Measurements from ENCODE around the gene RNPS1. TPM values are rescaled to one million over a fixed set of nuclear protein-coding genes. Genes with fewer than 3 reads are reported as not detected.

Gene RNPS1
- total and polyA plus RNA-seq, 2 experiments from 2014 or later: 315 to 384 TPM

DNA sequence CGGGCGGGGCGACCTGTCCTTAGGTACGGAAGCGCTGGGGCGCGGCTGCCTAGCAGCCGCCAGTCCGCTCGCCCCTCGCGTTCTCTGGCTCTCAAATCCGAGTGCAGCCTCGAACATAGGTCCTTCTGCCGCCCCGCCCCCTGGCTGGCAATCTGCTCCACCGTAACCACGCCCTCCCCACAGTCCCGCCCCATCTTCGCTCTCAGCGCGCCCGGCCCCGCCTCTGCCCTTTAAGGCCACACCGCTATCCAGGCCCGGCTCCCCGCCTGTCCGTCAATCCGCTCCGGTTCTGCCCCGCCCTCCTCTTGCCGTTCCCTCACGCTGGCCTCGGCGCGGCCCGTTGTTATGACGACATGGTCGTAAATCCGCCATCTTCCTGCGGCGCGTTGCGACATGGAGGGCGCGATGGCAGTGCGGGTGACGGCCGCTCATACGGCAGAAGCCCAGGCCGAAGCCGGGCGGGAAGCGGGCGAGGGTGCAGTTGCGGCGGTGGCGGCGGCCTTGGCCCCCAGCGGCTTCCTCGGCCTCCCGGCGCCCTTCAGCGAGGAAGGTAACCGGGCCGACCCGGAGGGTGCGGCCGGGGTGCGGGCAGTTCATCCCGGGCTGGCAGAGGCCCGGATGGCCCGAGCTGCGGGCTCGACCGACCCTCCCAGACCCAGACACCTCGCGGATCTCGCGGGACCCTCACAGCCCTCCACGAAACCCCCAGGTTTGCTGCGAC is 44.5 kb downstream of the RNPS1 start, which contains the start of gene E4F1:
Gene E4F1, plus strand, starts transcription at position 371 of the 721 bp plus-strand sequence. Its CDS starts 23 bp downstream, at position 394.
- Mint-ChIP-seq H3K27me3 (ENCODE audit: insufficient read depth, low read depth, poor library complexity) (peaks cover 13% of the 10 kb centered on the region), H3K9me3 (no peaks in the 10 kb centered on the region), H3K4me1 (no peaks in the 10 kb centered on the region; the same call in 2 of the 3 replicates), H3K4me3 (peak within 1 kb of the TSS; percentile 78), H3K27ac (peak within 1 kb of the TSS; percentile 18; the same call in 1 of the 2 replicates), H3K36me3 (ENCODE audit: low read depth) (no peaks in the 10 kb centered on the region)
- DNase-seq (ENCODE audit: low spot score): peak; percentile 100
- peak; percentile 89 for ATAC-seq
- Histone ChIP-seq H3K4me3 (peak within 1 kb of the TSS; percentile 98), H3F3A (replicated peaks; ENCODE audit: low read depth) (peaks cover 5% of the 10 kb centered on the region; the same call in 1 of the 2 replicates), H3K36me3 (ENCODE audit: insufficient read depth) (no peaks in the 10 kb centered on the region), H3K4me2 (peak within 1 kb of the TSS; percentile 94), H3K79me2 (replicated peaks; ENCODE audit: insufficient read depth) (peaks cover 44% of the 10 kb centered on the region), H3K4me1 (ENCODE audit: insufficient read depth) (no peaks in the 10 kb centered on the region; the same call in 1 of the 2 replicates), H3K9me2 (ENCODE audit: insufficient read depth) (no peaks in the 10 kb centered on the region), H3K27me3 (ENCODE audit: insufficient read depth) (no peaks in the 10 kb centered on the region), H3K27ac (ENCODE audit: low read depth) (peak within 1 kb of the TSS; percentile 81; the same call in 1 of the 2 replicates), H2AFZ (peak within 1 kb of the TSS; percentile 85), H4K20me1 (replicated peaks; ENCODE audit: insufficient read depth) (peaks cover 5% of the 10 kb centered on the region)
- TF ChIP-seq POLR2AphosphoS5 (IDR thresholded peaks at IDR 0.05; ENCODE audit: low read depth): peak; percentile 96
- no peak for TF ChIP-seq EZH2 (IDR thresholded peaks at IDR 0.05; ENCODE audit: low read depth, unreplicated experiment)
- no peak for TF ChIP-seq EZH2phosphoT487 (IDR thresholded peaks at IDR 0.05; ENCODE audit: unreplicated experiment)
- TF ChIP-seq CREB1 (CRISPR knock-in tag; IDR thresholded peaks at IDR 0.05; ENCODE audit: low read depth): peak; percentile 93
- TF ChIP-seq, protein P1, sequence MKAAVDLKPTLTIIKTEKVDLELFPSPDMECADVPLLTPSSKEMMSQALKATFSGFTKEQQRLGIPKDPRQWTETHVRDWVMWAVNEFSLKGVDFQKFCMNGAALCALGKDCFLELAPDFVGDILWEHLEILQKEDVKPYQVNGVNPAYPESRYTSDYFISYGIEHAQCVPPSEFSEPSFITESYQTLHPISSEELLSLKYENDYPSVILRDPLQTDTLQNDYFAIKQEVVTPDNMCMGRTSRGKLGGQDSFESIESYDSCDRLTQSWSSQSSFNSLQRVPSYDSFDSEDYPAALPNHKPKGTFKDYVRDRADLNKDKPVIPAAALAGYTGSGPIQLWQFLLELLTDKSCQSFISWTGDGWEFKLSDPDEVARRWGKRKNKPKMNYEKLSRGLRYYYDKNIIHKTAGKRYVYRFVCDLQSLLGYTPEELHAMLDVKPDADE (IDR thresholded peaks at IDR 0.05): peak; percentile 72; the same call in 1 of the 2 replicates
- TF ChIP-seq ZNF114 (CRISPR knock-in tag; IDR thresholded peaks at IDR 0.05): no peak
- TF ChIP-seq ZNF331 (CRISPR knock-in tag; IDR thresholded peaks at IDR 0.05; ENCODE audit: low read depth): no peak
- TF ChIP-seq, protein P2, sequence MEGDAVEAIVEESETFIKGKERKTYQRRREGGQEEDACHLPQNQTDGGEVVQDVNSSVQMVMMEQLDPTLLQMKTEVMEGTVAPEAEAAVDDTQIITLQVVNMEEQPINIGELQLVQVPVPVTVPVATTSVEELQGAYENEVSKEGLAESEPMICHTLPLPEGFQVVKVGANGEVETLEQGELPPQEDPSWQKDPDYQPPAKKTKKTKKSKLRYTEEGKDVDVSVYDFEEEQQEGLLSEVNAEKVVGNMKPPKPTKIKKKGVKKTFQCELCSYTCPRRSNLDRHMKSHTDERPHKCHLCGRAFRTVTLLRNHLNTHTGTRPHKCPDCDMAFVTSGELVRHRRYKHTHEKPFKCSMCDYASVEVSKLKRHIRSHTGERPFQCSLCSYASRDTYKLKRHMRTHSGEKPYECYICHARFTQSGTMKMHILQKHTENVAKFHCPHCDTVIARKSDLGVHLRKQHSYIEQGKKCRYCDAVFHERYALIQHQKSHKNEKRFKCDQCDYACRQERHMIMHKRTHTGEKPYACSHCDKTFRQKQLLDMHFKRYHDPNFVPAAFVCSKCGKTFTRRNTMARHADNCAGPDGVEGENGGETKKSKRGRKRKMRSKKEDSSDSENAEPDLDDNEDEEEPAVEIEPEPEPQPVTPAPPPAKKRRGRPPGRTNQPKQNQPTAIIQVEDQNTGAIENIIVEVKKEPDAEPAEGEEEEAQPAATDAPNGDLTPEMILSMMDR (conservative IDR thresholded peaks at IDR 0.05; ENCODE audit: low read depth in 2 of 2): no peak
- TF ChIP-seq, protein P3, sequence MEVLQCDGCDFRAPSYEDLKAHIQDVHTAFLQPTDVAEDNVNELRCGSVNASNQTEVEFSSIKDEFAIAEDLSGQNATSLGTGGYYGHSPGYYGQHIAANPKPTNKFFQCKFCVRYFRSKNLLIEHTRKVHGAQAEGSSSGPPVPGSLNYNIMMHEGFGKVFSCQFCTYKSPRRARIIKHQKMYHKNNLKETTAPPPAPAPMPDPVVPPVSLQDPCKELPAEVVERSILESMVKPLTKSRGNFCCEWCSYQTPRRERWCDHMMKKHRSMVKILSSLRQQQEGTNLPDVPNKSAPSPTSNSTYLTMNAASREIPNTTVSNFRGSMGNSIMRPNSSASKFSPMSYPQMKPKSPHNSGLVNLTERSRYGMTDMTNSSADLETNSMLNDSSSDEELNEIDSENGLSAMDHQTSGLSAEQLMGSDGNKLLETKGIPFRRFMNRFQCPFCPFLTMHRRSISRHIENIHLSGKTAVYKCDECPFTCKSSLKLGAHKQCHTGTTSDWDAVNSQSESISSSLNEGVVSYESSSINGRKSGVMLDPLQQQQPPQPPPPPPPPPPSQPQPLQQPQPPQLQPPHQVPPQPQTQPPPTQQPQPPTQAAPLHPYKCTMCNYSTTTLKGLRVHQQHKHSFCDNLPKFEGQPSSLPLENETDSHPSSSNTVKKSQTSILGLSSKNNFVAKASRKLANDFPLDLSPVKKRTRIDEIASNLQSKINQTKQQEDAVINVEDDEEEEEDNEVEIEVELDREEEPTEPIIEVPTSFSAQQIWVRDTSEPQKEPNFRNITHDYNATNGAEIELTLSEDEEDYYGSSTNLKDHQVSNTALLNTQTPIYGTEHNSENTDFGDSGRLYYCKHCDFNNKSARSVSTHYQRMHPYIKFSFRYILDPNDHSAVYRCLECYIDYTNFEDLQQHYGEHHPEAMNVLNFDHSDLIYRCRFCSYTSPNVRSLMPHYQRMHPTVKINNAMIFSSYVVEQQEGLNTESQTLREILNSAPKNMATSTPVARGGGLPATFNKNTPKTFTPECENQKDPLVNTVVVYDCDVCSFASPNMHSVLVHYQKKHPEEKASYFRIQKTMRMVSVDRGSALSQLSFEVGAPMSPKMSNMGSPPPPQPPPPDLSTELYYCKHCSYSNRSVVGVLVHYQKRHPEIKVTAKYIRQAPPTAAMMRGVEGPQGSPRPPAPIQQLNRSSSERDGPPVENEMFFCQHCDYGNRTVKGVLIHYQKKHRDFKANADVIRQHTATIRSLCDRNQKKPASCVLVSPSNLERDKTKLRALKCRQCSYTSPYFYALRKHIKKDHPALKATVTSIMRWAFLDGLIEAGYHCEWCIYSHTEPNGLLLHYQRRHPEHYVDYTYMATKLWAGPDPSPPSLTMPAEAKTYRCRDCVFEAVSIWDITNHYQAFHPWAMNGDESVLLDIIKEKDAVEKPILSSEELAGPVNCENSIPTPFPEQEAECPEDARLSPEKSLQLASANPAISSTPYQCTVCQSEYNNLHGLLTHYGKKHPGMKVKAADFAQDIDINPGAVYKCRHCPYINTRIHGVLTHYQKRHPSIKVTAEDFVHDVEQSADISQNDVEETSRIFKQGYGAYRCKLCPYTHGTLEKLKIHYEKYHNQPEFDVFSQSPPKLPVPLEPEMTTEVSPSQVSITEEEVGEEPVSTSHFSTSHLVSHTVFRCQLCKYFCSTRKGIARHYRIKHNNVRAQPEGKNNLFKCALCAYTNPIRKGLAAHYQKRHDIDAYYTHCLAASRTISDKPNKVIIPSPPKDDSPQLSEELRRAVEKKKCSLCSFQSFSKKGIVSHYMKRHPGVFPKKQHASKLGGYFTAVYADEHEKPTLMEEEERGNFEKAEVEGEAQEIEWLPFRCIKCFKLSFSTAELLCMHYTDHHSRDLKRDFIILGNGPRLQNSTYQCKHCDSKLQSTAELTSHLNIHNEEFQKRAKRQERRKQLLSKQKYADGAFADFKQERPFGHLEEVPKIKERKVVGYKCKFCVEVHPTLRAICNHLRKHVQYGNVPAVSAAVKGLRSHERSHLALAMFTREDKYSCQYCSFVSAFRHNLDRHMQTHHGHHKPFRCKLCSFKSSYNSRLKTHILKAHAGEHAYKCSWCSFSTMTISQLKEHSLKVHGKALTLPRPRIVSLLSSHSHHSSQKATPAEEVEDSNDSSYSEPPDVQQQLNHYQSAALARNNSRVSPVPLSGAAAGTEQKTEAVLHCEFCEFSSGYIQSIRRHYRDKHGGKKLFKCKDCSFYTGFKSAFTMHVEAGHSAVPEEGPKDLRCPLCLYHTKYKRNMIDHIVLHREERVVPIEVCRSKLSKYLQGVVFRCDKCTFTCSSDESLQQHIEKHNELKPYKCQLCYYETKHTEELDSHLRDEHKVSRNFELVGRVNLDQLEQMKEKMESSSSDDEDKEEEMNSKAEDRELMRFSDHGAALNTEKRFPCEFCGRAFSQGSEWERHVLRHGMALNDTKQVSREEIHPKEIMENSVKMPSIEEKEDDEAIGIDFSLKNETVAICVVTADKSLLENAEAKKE (CRISPR knock-in tag; IDR thresholded peaks at IDR 0.05): no peak
- no peak for TF ChIP-seq STAT1 (IDR thresholded peaks at IDR 0.05; ENCODE audit: unreplicated experiment)
- no peak for TF ChIP-seq NANOG (IDR thresholded peaks at IDR 0.05; ENCODE audit: borderline replicate concordance)
- TF ChIP-seq JUNB (IDR thresholded peaks at IDR 0.05; ENCODE audit: unreplicated experiment): no peak
- TF ChIP-seq, protein P4, sequence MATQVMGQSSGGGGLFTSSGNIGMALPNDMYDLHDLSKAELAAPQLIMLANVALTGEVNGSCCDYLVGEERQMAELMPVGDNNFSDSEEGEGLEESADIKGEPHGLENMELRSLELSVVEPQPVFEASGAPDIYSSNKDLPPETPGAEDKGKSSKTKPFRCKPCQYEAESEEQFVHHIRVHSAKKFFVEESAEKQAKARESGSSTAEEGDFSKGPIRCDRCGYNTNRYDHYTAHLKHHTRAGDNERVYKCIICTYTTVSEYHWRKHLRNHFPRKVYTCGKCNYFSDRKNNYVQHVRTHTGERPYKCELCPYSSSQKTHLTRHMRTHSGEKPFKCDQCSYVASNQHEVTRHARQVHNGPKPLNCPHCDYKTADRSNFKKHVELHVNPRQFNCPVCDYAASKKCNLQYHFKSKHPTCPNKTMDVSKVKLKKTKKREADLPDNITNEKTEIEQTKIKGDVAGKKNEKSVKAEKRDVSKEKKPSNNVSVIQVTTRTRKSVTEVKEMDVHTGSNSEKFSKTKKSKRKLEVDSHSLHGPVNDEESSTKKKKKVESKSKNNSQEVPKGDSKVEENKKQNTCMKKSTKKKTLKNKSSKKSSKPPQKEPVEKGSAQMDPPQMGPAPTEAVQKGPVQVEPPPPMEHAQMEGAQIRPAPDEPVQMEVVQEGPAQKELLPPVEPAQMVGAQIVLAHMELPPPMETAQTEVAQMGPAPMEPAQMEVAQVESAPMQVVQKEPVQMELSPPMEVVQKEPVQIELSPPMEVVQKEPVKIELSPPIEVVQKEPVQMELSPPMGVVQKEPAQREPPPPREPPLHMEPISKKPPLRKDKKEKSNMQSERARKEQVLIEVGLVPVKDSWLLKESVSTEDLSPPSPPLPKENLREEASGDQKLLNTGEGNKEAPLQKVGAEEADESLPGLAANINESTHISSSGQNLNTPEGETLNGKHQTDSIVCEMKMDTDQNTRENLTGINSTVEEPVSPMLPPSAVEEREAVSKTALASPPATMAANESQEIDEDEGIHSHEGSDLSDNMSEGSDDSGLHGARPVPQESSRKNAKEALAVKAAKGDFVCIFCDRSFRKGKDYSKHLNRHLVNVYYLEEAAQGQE (IDR thresholded peaks at IDR 0.05; ENCODE audit: unreplicated experiment): no peak

Measured in GM23338 (cell line).